NCI-H2196 treated with DMSO at 0.1 percent for 48 hours (cell line): ENCODE data around the gene TLR5.

Experiments used
- DNase-seq: peaks from one replicate; lab custom pipeline; 2025; ENCODE audit not compliant: unreplicated experiment; lab: John Stamatoyannopoulos, UW

The TLR5 gene

GRCh38 chr1:223116950-223117349, 26.1 kb downstream of the TLR5 start:
- DNase-seq, result no peak

GRCh38 chr1:223114871-223115270, 28.2 kb downstream of the TLR5 start:
- no peak for DNase-seq

- no peak for DNase-seq
These were observed 32.1 kb downstream of the TLR5 start for GRCh38 chr1:223110952-223111351.

- DNase-seq, result no peak
These were observed 33.4 kb downstream of the TLR5 start for GRCh38 chr1:223109581-223110026.

GRCh38 chr1:223106856-223107255, 36.2 kb downstream of the TLR5 start:
- no peak for DNase-seq

- no peak for DNase-seq
These were observed 37.5 kb downstream of the TLR5 start for GRCh38 chr1:223105568-223105967.

GRCh38 chr1:223102797-223103533, 40.1 kb downstream of the TLR5 start:
- DNase-seq, result peak; percentile 29

GRCh38 chr1:223097713-223098112, 45.3 kb downstream of the TLR5 start:
- DNase-seq, result no peak

GRCh38 chr1:223095870-223096269, 47.2 kb downstream of the TLR5 start:
- DNase-seq, result no peak

GRCh38 chr1:223091896-223092295, 51.2 kb downstream of the TLR5 start:
- DNase-seq, result no peak

- no peak for DNase-seq
These were observed 53.8 kb downstream of the TLR5 start for GRCh38 chr1:223089250-223089649.

- no peak for DNase-seq
These were observed 54.3 kb downstream of the TLR5 start for GRCh38 chr1:223088713-223089240.

GRCh38 chr1:223087291-223088255, 55.5 kb downstream of the TLR5 start:
- no peak for DNase-seq

- DNase-seq, result no peak
These were observed 58.6 kb downstream of the TLR5 start for GRCh38 chr1:223084464-223084866.

- DNase-seq, result no peak
These were observed 59.2 kb downstream of the TLR5 start for GRCh38 chr1:223083831-223084230.

- no peak for DNase-seq
These were observed 60.1 kb downstream of the TLR5 start for GRCh38 chr1:223082914-223083313.

- DNase-seq, result peak; percentile 88
These were observed 61.7 kb downstream of the TLR5 start for GRCh38 chr1:223081181-223081994.

- no peak for DNase-seq
These were observed 63.5 kb downstream of the TLR5 start for GRCh38 chr1:223079498-223079897.

GRCh38 chr1:223077247-223077833, 65.7 kb downstream of the TLR5 start:
- no peak for DNase-seq

- DNase-seq, result no peak
These were observed 66.7 kb downstream of the TLR5 start for GRCh38 chr1:223076362-223076761.
